ENCODE results near the gene CDH22.

DNA sequence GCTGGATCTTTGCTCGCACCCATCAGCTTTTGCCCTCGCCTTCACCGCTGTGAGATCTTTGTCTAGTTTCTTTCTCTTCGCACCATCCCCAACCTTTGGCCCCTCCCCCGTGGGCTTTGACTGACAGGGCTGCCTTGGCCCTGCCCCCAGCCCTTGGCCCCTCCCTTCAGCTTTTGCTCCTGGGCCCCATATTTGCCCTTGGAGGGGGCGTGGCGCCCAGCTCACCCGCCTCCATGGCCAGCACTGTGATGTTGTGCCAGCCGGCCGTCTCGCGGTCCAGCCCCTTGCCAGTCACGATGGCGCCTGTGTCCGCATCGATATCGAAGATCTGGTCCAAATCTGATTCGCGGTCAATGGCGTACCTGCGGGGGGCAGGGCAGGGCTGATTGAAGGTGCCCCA lies 109.1 kb downstream of the CDH22 start:
- TF ChIP-seq, protein P1, sequence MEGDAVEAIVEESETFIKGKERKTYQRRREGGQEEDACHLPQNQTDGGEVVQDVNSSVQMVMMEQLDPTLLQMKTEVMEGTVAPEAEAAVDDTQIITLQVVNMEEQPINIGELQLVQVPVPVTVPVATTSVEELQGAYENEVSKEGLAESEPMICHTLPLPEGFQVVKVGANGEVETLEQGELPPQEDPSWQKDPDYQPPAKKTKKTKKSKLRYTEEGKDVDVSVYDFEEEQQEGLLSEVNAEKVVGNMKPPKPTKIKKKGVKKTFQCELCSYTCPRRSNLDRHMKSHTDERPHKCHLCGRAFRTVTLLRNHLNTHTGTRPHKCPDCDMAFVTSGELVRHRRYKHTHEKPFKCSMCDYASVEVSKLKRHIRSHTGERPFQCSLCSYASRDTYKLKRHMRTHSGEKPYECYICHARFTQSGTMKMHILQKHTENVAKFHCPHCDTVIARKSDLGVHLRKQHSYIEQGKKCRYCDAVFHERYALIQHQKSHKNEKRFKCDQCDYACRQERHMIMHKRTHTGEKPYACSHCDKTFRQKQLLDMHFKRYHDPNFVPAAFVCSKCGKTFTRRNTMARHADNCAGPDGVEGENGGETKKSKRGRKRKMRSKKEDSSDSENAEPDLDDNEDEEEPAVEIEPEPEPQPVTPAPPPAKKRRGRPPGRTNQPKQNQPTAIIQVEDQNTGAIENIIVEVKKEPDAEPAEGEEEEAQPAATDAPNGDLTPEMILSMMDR (IDR thresholded peaks at IDR 0.05): no peak
- no peak for TF ChIP-seq POLR2AphosphoS5 (IDR thresholded peaks at IDR 0.05; ENCODE audit: low read depth, low read length)
